ENCODE measurements around the gene F2RL3. TPM values are rescaled to one million over a fixed set of nuclear protein-coding genes. Genes with fewer than 3 reads are reported as not detected.
"Not testable (repeated sequence)": the region's sequence is repeated elsewhere in the genome, so short reads cannot be mapped to it uniquely, and the experiment has no call there.

F2RL3 gene
- polyA plus RNA-seq, 4 donors = 0.45 to 13.4 (median 1.5) TPM

DNA sequence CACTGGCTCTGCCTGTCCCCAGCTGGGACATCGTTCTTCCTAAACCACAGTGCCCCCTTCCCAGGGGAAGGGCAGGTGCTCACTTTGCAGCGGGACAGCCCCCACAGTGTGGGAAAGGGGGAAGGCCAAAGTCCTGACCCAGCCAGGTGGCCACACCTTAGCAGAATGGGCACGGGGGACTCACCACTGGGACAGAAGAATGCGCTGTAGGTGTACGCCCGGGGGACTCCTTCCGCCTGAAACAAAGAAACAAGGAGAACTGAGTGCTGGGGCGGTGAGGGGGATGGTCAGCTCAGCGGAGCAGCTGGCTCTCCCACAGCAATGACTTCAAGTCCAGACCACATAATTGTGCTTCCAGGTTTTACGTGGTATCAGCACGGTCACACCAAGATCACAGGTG lies 49.4 kb downstream of the F2RL3 start:
- no peaks in the 10 kb centered on the region for H3K27me3 ChIP-seq (ENCODE audit: control insufficient read depth in 3 of 3, insufficient read depth in 3 of 3, low read length in 3 of 3)
- FAIRE-seq (no peak), DNase-seq (no peak)
- 63 to 88% (median 82%) methylated on average over 11 of the region's 11 CpGs for WGBS, 3 donors
- no peaks in the 10 kb centered on the region for H3K4me1 ChIP-seq (ENCODE audit: control insufficient read depth in 3 of 3, insufficient read depth in 2 of 3, low read depth in 1 of 3, low read length in 2 of 3)
- no peak overlapping the region for H3K27ac ChIP-seq (ENCODE audit: low read depth in 1 of 3, low read length in 2 of 3)
- peaks cover 0 to 3% of the 10 kb centered on the region in 2 donors for H3K9me3 ChIP-seq (ENCODE audit: control insufficient read depth in 2 of 2, insufficient read depth in 1 of 2, low read depth in 1 of 2, low read length in 1 of 2)
- H3K36me3 ChIP-seq (ENCODE audit: control insufficient read depth in 3 of 3, insufficient read depth in 2 of 3, low read depth in 1 of 3, low read length in 3 of 3) = no peaks in the 10 kb centered on the region
- H3K4me3 ChIP-seq (ENCODE audit: low read depth in 1 of 3, low read length in 3 of 3) = no peak overlapping the region

DNA sequence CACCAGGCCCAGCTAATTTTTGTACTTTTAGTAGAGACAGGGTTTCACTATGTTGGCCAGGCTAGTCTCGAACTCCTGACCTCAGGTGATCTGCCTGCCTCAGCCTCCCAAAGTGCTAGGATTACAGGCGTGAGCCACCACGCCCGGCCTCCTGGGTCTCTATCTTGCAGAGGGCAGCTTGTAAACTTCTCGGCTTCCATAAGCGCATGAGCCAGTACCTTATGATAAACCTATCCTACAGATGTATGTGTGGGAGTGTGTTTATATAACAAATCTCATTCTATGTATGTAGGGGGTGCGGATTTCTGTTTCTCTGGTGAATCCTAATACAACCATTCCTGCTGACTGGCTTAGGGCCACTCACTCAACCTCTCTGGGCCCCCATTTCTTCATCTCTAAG lies 51.3 kb downstream of the F2RL3 start:
- not testable (repeated sequence) for H3K4me3 ChIP-seq (ENCODE audit: low read depth in 1 of 3, low read length in 3 of 3); H3K27ac ChIP-seq (ENCODE audit: low read depth in 1 of 3, low read length in 2 of 3); H3K9me3 ChIP-seq (ENCODE audit: control insufficient read depth in 2 of 2, insufficient read depth in 1 of 2, low read depth in 1 of 2, low read length in 1 of 2); H3K36me3 ChIP-seq (ENCODE audit: control insufficient read depth in 3 of 3, insufficient read depth in 2 of 3, low read depth in 1 of 3, low read length in 3 of 3); H3K4me1 ChIP-seq (ENCODE audit: control insufficient read depth in 3 of 3, insufficient read depth in 2 of 3, low read depth in 1 of 3, low read length in 2 of 3); DNase-seq; FAIRE-seq; H3K27me3 ChIP-seq (ENCODE audit: control insufficient read depth in 3 of 3, insufficient read depth in 3 of 3, low read length in 3 of 3)
- WGBS, 3 donors = 91 to 96% (median 91%) methylated on average over 7 of the region's 7 CpGs

DNA sequence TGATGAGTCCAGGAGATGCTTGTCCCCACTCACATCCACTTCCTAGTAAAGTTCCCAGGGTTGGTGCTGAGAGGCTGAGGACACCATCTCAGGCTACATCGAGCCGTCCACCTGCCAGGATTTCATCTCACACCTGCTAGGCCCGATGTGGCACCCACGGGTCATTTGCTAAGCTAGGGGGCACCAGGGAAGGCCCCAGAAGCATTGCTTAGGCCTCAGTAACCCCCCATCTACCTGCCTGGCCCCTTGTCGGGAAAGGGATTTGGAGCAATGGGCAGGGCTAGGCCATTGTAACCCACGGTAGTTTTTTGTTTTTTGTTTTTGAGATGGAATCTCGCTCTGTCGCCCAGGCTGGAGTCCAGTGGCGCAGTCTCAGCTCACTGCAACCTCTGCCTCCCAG lies 51.8 kb downstream of the F2RL3 start:
- FAIRE-seq (no peak), DNase-seq (no peak)
- H3K9me3 ChIP-seq (ENCODE audit: control insufficient read depth in 2 of 2, insufficient read depth in 1 of 2, low read depth in 1 of 2, low read length in 1 of 2) = no peaks in the 10 kb centered on the region
- no peaks in the 10 kb centered on the region for H3K4me1 ChIP-seq (ENCODE audit: control insufficient read depth in 3 of 3, insufficient read depth in 2 of 3, low read depth in 1 of 3, low read length in 2 of 3)
- H3K27ac ChIP-seq (ENCODE audit: low read depth in 1 of 3, low read length in 2 of 3) = no peak overlapping the region
- 88 to 90% (median 88%) methylated on average over 9 of the region's 9 CpGs for WGBS, 3 donors
- H3K4me3 ChIP-seq (ENCODE audit: low read depth in 1 of 3, low read length in 3 of 3) = no peak overlapping the region
- no peaks in the 10 kb centered on the region for H3K36me3 ChIP-seq (ENCODE audit: control insufficient read depth in 3 of 3, insufficient read depth in 2 of 3, low read depth in 1 of 3, low read length in 3 of 3)
- H3K27me3 ChIP-seq (ENCODE audit: control insufficient read depth in 3 of 3, insufficient read depth in 3 of 3, low read length in 3 of 3) = no peaks in the 10 kb centered on the region

Other genes with a start within 250 kb of the F2RL3 start
- gene SMIM7, start 228.9 kb upstream of the F2RL3 start, polyA plus RNA-seq = 10 to 100 TPM; 59.9 to 95.7 (median 75.8) TPM
- 1 to 10 TPM; 2.1 to 3.6 (median 3.1) TPM for gene TMEM38A, start 227.9 kb upstream of the F2RL3 start, polyA plus RNA-seq
- gene NWD1, start 169.2 kb upstream of the F2RL3 start, polyA plus RNA-seq = under 1 TPM in 2 of 4 donors, not detected in 2; 0.01 to 0.09 TPM
- gene SIN3B, start 59.6 kb upstream of the F2RL3 start, polyA plus RNA-seq = 10 to 100 TPM in 3 of 4 donors, 1 to 10 TPM in 1; 9.7 to 38.1 (median 15.4) TPM
- 1 to 10 TPM in 3 of 4 donors, under 1 TPM in 1; 0.45 to 7.1 (median 3.1) TPM for gene CPAMD8, start 137.8 kb downstream of the F2RL3 start, polyA plus RNA-seq
- 10 to 100 TPM in 2 of 4 donors, 1 to 10 TPM in 2; 7.4 to 16.5 (median 13.2) TPM for gene HAUS8, start 186.5 kb downstream of the F2RL3 start, polyA plus RNA-seq
- 10 to 100 TPM; 31.6 to 62.1 (median 47.9) TPM for gene MYO9B, start 186.8 kb downstream of the F2RL3 start, polyA plus RNA-seq

All from small intestine (tissue), 7 donors.